NCI-H187 treated with DMSO at 0.1 percent for 48 hours (cell line): Measurements from ENCODE around the gene LNP1.
"Not testable (repeated sequence)": the region's sequence is repeated elsewhere in the genome, so short reads cannot be mapped to it uniquely, and the experiment has no call there.

Experiments
- DNase-seq: peaks from one replicate; lab custom pipeline; 2025; lab: John Stamatoyannopoulos, UW

LNP1 gene

GRCh38 chr3:100400780-100401673 lies at the start of gene LNP1, which contains the start of gene TOMM70:
TSS of gene LNP1 (plus strand) at chr3:100401539. CDS start at chr3:100429730, 28,191 bp downstream.
TSS of gene TOMM70 (minus strand) at chr3:100401089. CDS start at chr3:100400949, 140 bp downstream.
- DNase-seq, result peak; percentile 92

DNA sequence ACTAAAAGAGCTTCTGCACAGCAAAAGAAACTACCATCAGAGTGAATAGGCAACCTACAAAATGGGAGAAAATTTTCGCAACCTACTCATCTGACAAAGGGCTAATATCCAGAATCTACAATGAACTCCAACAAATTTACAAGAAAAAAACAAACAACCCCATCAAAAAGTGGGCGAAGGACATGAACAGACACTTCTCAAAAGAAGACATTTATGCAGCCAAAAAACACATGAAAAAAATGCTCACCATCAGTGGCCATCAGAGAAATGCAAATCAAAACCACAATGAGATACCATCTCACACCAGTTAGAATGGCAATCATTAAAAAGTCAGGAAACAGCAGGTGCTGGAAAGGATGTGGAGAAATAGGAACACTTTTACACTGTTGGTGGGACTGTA lies 49.6 kb upstream of the LNP1 start:
- DNase-seq, result not testable (repeated sequence)

- DNase-seq, result no peak
Observed at GRCh38 chr3:100352296-100353231, 48.8 kb upstream of the LNP1 start.

DNA sequence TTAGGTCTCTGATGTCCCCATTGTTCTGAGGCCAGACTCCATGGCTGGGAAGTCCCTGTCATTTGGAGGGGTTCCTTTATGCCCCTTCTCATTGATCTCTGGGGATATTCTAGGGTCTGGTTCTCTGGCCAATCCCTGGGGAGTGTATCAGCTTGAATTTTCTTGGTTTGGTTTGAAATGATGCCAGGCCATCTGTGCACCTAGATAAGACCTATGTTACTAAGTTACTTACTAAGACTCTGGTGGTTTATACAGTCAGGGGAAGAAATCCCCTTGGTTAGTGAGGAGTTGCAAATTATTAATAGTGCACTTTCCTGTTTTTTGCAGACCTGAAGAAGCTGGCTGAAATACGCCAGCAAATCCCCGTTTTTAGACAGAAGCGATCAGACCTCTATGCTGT lies 46.5 kb upstream of the LNP1 start:
- DNase-seq, result no peak

DNA sequence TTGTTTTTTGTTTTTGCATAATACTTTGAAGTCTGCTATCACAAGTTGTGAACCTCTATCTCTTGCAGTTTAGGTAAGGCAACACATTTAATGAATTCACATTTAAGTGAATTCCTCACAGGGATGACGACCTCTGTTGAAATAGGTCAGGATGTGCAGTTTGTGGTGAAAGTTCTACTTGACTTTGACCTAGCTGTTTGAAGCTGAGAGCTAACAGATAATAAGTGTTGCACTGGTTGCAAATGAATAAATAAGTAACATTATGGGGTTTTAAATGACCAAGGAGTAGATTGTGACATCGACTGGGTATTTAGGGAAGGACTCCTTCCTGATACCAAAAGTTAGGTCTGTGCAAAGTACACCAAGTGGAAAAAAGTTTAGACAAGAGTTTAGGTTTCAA lies 42.9 kb upstream of the LNP1 start:
- DNase-seq, result no peak

DNA sequence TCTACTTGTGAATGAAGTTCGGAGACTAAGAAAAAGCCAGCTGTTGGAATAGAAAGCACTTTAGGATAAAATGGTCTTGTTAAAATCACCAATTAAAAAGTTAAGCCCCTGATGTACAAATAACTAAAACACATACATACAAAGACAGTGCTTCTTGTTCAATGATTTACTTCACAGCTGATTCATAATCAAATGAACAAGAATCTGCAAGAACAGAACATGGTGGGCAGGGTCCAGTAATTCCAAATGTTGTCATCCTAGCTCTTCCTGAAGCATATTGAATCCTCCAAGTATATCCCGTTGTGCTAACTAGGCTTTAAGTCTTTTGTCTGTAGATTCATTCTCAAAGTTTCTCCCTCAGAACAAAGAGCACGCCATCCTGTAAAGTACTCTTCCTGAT lies 42.3 kb upstream of the LNP1 start:
- no peak for DNase-seq

DNA sequence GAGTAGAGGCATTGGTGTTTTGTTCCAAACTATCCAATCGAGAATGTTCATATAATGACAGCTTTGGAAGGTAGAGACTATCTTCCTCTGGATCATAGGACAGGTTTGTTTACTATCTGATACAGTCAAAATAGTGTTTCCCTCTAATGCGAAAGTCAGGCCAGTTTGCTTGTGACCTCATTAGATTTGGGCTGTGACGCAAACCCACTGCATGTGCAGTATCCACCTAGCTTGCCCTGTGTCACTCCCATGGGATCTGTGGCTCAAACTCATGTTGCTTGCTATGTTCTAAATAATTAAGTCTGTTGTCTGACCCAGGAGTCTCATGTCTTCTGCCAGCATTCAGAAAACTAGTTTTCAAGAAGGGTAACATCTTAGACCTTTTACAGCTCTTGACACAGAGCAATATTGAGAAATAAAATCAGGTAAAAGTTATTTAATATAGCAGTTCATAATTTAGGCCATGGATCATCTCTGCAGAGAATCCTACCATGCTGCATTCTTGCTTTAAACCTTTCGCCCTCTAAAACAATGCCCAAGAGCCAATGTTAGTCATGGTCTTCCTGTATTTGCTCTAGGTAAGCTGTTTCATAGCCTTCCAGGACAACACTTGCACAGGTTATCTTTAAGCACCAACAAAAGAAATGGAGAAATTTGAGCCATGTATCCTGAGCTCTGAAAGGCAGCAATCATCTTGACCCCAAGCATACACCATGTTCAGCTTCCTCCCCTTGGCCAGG lies 40.4 kb upstream of the LNP1 start:
- no peak for DNase-seq

- no peak for DNase-seq
Observed at GRCh38 chr3:100361897-100362296, 39.4 kb upstream of the LNP1 start.

GRCh38 chr3:100364421-100364820 lies 36.9 kb upstream of the LNP1 start:
- no peak for DNase-seq

GRCh38 chr3:100366424-100366823 lies 34.9 kb upstream of the LNP1 start:
- DNase-seq, result no peak

GRCh38 chr3:100368441-100368840 lies 32.9 kb upstream of the LNP1 start:
- DNase-seq, result no peak

DNA sequence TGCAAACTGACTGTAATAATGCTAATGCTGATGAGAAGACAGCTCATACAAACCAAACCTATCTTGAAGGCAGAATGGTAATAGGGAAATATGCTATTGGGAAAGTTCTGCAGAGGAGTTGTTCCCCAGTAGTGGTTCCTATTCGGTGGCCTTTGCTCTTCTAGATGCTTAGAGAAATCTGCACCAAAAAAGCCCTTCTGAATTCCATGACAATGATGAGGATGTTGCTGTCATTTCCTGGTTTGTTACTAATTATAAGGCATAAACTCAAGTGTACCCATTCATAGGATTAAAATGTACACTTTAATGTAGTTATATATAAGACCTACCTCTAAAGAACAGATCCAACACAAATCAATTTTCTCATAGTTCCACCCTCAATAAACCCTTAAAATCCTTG lies 30.6 kb upstream of the LNP1 start:
- DNase-seq, result no peak

GRCh38 chr3:100374521-100374920 lies 26.8 kb upstream of the LNP1 start:
- no peak for DNase-seq

DNA sequence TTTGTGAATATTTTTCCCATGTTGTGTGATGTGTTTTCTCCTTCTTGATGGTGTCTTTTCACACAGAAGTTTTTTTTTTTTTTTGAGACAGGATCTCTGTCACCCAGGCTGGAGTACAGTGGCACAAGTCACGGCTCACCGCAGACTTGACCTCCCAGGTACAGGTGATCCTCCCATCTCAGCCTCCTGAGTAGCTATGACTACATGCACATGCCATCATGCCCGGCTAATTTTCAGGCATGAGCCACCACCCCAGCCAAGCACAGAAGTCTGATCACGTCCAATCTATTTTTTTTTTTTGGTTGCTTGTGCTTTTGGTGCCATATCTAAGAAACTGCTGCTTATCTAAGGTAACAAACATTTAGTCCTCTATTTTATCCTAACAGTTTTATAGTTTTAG lies 25.0 kb upstream of the LNP1 start:
- DNase-seq, result no peak

GRCh38 chr3:100384733-100385525 lies 16.4 kb upstream of the LNP1 start:
- DNase-seq, result no peak

DNA sequence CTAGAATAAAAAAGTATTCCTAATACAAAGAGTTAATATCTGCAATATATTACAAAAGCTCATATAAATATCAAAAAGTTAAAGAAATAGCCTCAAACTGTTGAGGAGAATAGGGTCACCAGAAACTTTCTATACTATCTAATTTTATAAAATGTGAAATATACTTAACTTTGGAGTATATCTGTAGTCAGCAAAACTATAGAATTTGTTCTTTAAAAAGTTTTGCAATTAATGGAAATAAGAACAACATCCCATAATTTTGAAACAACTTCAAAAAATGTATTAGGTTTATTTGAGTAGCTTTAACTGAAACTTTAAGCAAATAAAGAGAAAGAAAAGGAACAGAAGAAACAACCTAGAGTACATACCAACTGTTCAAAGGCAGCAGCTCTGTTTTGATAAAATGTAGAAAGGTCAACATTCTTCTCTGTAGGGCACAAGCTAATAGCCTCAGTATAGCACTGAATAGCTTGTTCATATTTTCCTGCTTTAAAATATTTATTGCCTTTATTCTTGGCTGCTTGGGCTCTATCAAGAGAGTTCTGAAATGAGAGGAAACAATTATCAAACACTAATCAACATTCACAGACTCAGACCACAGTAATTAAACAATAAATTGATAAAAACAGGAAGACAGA lies 14.8 kb upstream of the LNP1 start:
- no peak for DNase-seq

GRCh38 chr3:100389025-100389424 lies 12.3 kb upstream of the LNP1 start:
- DNase-seq, result no peak

- no peak for DNase-seq
Observed at GRCh38 chr3:100395679-100396431, 5.5 kb upstream of the LNP1 start.

- DNase-seq, result no peak
Observed at GRCh38 chr3:100396967-100397366, 4.4 kb upstream of the LNP1 start.
